ENCODE results near the gene FGD2. TPM values are rescaled to one million over a fixed set of nuclear protein-coding genes. Genes with fewer than 3 reads are reported as not detected.

The FGD2 gene
- total and polyA plus RNA-seq, 10 of the 15 experiments (the other 5 are each of a cell fraction or from before 2014, with no cell fraction given): 5.2 to 88.1 (median 33.2) TPM

GRCh38 chr6:37013516-37014491 lies 8.3 kb downstream of the FGD2 start:
- ChIA-PET CTCF (no interaction called here), POLR2A (interaction anchor here (0.8 kb wide), 1 partner anchor 27 kb away, joined by 3 read pairs; the partner anchor contains the start of gene MTCH1), SMC1A (ENCODE audit: uncharacterized antibody, unreplicated experiment) (interaction anchor here (1.0 kb wide), 1 partner anchor 32 kb away, joined by 3 read pairs; no protein-coding TSS in a partner anchor), RAD21 (ENCODE audit: unreplicated experiment) (no interaction called here)
- ATAC-seq (no peak), FAIRE-seq (no peak), DNase-seq (ENCODE audit: low read depth, low spot score) (no peak)
- 96% methylated on average over 20 of the region's 21 CpGs for WGBS (ENCODE audit: insufficient coverage, insufficient replicate concordance, low lambda C conversion rate, missing lambda C conversion rate)
- no peak overlapping the region for H3K4me2 ChIP-seq (ENCODE audit: control insufficient read depth, insufficient read depth)
- no peaks in the 10 kb centered on the region for H3K9me3 ChIP-seq (replicated peaks; ENCODE audit: control insufficient read depth, insufficient read depth, low read length)
- BruUV-seq (replicated peaks): no TSS peak
- H3K4me1 ChIP-seq (ENCODE audit: control insufficient read depth, insufficient read depth, low read length): peaks cover 11% of the 10 kb centered on the region; the same call in 1 of the 2 replicates
- in situ Hi-C loops (cut with MboI): loop anchor here (5.0 kb wide), 1 partner anchor 247 kb away; no protein-coding TSS in a partner anchor
- no peak overlapping the region for H3K27ac ChIP-seq (ENCODE audit: control insufficient read depth, insufficient read depth)
- H4K20me1 ChIP-seq (ENCODE audit: control insufficient read depth, insufficient read depth): no peaks in the 10 kb centered on the region
- peaks cover 15 to 18% of the 10 kb centered on the region in 2 experiments for H3K36me3 ChIP-seq (ENCODE audit: control insufficient read depth in 2 of 2, insufficient read depth in 2 of 2, low read length in 1 of 2)
- H3K27me3 ChIP-seq (replicated peaks in 1 of 2; ENCODE audit: control insufficient read depth in 2 of 2, insufficient read depth in 2 of 2, low read length in 1 of 2): no peaks in the 10 kb centered on the region
- intact Hi-C loops (cut with micrococcal nuclease; ENCODE audit: unreplicated experiment): no loop called here
- TF ChIP-seq RAD21 (IDR thresholded peaks at IDR 0.05; ENCODE audit: insufficient read depth, low read depth, low read length) (no peak), HSF1 (IDR thresholded peaks at IDR 0.05; ENCODE audit: low read depth, low read length) (no peak), NFXL1 (IDR thresholded peaks at IDR 0.05; ENCODE audit: borderline replicate concordance) (no peak), BHLHE40 (IDR thresholded peaks at IDR 0.05; ENCODE audit: borderline replicate concordance in 1 of 2, low read depth in 2 of 2, low read length in 1 of 2) (no peak), RAD51 (IDR thresholded peaks at IDR 0.05) (no peak), NR2F1 (conservative IDR thresholded peaks at IDR 0.05) (no peak), NFYA (IDR thresholded peaks at IDR 0.05; ENCODE audit: borderline replicate concordance, low read depth, low read length) (no peak), RB1 (IDR thresholded peaks at IDR 0.05; ENCODE audit: borderline replicate concordance) (no peak), ZNF384 (IDR thresholded peaks at IDR 0.05; ENCODE audit: borderline replicate concordance, low read depth, low read length) (no peak), ZBED1 (IDR thresholded peaks at IDR 0.05; ENCODE audit: borderline replicate concordance) (no peak), SREBF2 (IDR thresholded peaks at IDR 0.05; ENCODE audit: low read length) (no peak), MTA2 (IDR thresholded peaks at IDR 0.05; ENCODE audit: low read depth) (no peak), MEF2B (IDR thresholded peaks at IDR 0.05; ENCODE audit: partially characterized antibody, poor library complexity, severe bottlenecking) (no peak), FOXK2 (IDR thresholded peaks at IDR 0.05) (no peak), EGR1 (IDR thresholded peaks at IDR 0.05; ENCODE audit: borderline replicate concordance in 1 of 2, low read depth in 2 of 2, low read length in 2 of 2) (no peak), ZSCAN29 (IDR thresholded peaks at IDR 0.05) (no peak), TCF3 (IDR thresholded peaks at IDR 0.05; ENCODE audit: borderline replicate concordance, insufficient read depth, low read depth, low read length) (no peak), IRF4 (IDR thresholded peaks at IDR 0.05; ENCODE audit: low read depth, low read length) (no peak), GATAD2B (conservative IDR thresholded peaks at IDR 0.05; ENCODE audit: low read depth) (no peak), SMC3 (IDR thresholded peaks at IDR 0.05; ENCODE audit: borderline replicate concordance, low read length) (no peak)
- H3K4me3 ChIP-seq: no peak overlapping the region
- peaks cover 7% of the 10 kb centered on the region for H3K79me2 ChIP-seq (ENCODE audit: control insufficient read depth, insufficient read depth, low read length)
- no peak overlapping the region for H2AFZ ChIP-seq (ENCODE audit: control insufficient read depth, low read depth, low read length)
- H3K9ac ChIP-seq (ENCODE audit: control insufficient read depth, insufficient read depth, low read length): no peak overlapping the region
